ENCODE data around the gene CRB2.

- no peak for TF ChIP-seq PATZ1 (CRISPR knock-in tag; IDR thresholded peaks at IDR 0.05; ENCODE audit: borderline replicate concordance)
- TF ChIP-seq, protein P1, sequence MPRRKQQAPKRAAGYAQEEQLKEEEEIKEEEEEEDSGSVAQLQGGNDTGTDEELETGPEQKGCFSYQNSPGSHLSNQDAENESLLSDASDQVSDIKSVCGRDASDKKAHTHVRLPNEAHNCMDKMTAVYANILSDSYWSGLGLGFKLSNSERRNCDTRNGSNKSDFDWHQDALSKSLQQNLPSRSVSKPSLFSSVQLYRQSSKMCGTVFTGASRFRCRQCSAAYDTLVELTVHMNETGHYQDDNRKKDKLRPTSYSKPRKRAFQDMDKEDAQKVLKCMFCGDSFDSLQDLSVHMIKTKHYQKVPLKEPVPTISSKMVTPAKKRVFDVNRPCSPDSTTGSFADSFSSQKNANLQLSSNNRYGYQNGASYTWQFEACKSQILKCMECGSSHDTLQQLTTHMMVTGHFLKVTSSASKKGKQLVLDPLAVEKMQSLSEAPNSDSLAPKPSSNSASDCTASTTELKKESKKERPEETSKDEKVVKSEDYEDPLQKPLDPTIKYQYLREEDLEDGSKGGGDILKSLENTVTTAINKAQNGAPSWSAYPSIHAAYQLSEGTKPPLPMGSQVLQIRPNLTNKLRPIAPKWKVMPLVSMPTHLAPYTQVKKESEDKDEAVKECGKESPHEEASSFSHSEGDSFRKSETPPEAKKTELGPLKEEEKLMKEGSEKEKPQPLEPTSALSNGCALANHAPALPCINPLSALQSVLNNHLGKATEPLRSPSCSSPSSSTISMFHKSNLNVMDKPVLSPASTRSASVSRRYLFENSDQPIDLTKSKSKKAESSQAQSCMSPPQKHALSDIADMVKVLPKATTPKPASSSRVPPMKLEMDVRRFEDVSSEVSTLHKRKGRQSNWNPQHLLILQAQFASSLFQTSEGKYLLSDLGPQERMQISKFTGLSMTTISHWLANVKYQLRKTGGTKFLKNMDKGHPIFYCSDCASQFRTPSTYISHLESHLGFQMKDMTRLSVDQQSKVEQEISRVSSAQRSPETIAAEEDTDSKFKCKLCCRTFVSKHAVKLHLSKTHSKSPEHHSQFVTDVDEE (CRISPR knock-in tag; IDR thresholded peaks at IDR 0.05), result no peak
- no peak for TF ChIP-seq ZNF8 (CRISPR knock-in tag; IDR thresholded peaks at IDR 0.05)
- TF ChIP-seq CSDC2 (CRISPR knock-in tag; IDR thresholded peaks at IDR 0.05), result no peak
- no peak for TF ChIP-seq ZFP30 (CRISPR knock-in tag; IDR thresholded peaks at IDR 0.05)
- no peak for TF ChIP-seq ZNF565 (CRISPR knock-in tag; conservative IDR thresholded peaks at IDR 0.05; ENCODE audit: low read depth)
Measured at GRCh38 chr9:123359546-123359945, 3.5 kb downstream of the CRB2 start.
